ENCODE measurements around the gene NCDN. TPM values are rescaled to one million over a fixed set of nuclear protein-coding genes. Genes with fewer than 3 reads are reported as not detected.
"Not testable (repeated sequence)": the region's sequence is repeated elsewhere in the genome, so short reads cannot be mapped to it uniquely, and the experiment has no call there.

NCDN gene
- total RNA-seq, 1 experiment from 2014 or later = 12.8 TPM

- Histone ChIP-seq H3K4me1 (peaks cover 27% of the 10 kb centered on the region), H3K9me3 (no peaks in the 10 kb centered on the region), H3K27me3 (replicated peaks; ENCODE audit: control insufficient read depth, insufficient read depth, low read length) (no peaks in the 10 kb centered on the region), H3K4me3 (ENCODE audit: low read depth, low read length) (no peak overlapping the region), H3K36me3 (ENCODE audit: control insufficient read depth, insufficient read depth, low read length) (no peaks in the 10 kb centered on the region)
- ChIA-PET CTCF (no interaction called here), POLR2A (no interaction called here)
- Mint-ChIP-seq H3K36me3 (ENCODE audit: insufficient read depth, unreplicated experiment) (peaks cover 6% of the 10 kb centered on the region), H3K27me3 (ENCODE audit: insufficient read depth, unreplicated experiment) (no peaks in the 10 kb centered on the region), H3K4me1 (ENCODE audit: low read depth, unreplicated experiment) (peaks cover 19% of the 10 kb centered on the region), H3K4me3 (ENCODE audit: unreplicated experiment) (peak overlapping the region; percentile 69), H3K27ac (ENCODE audit: unreplicated experiment) (peak overlapping the region; percentile 92), H3K9me3 (ENCODE audit: unreplicated experiment) (no peaks in the 10 kb centered on the region)
- intact Hi-C loops (cut with micrococcal nuclease; ENCODE audit: unreplicated experiment) = no loop called here
- peak; percentile 67 for DNase-seq
- TF ChIP-seq CTCF (IDR thresholded peaks at IDR 0.05; ENCODE audit: insufficient read depth in 1 of 2, low read depth in 1 of 2, low read length in 1 of 2, severe bottlenecking in 1 of 2, unreplicated experiment in 1 of 2) = no peak
- BruUV-seq (replicated peaks) = no TSS peak
Observed at GRCh38 chr1:35574655-35575415, 17.2 kb downstream of the NCDN start.

- no peaks in the 10 kb centered on the region for H3K27me3 Mint-ChIP-seq (ENCODE audit: insufficient read depth, unreplicated experiment)
- Histone ChIP-seq H3K9me3 (no peaks in the 10 kb centered on the region), H3K27me3 (replicated peaks; ENCODE audit: control insufficient read depth, insufficient read depth, low read length) (no peaks in the 10 kb centered on the region), H3K4me1 (peaks cover 27% of the 10 kb centered on the region), H3K36me3 (ENCODE audit: control insufficient read depth, insufficient read depth, low read length) (no peaks in the 10 kb centered on the region), H3K4me3 (ENCODE audit: low read depth, low read length) (no peak overlapping the region)
- peaks cover 14% of the 10 kb centered on the region for H3K4me1 Mint-ChIP-seq (ENCODE audit: low read depth, unreplicated experiment)
- peak; percentile 58 to 67 for DNase-seq
- CTCF ChIA-PET = no interaction called here
- H3K27ac Mint-ChIP-seq (ENCODE audit: unreplicated experiment) = peak overlapping the region; percentile 92
- POLR2A ChIA-PET = no interaction called here
- peak overlapping the region; percentile 69 for H3K4me3 Mint-ChIP-seq (ENCODE audit: unreplicated experiment)
- no peaks in the 10 kb centered on the region for H3K9me3 Mint-ChIP-seq (ENCODE audit: unreplicated experiment)
- peaks cover 6% of the 10 kb centered on the region for H3K36me3 Mint-ChIP-seq (ENCODE audit: insufficient read depth, unreplicated experiment)
- intact Hi-C loops (cut with micrococcal nuclease; ENCODE audit: unreplicated experiment) = no loop called here
- BruUV-seq (replicated peaks) = no TSS peak
- TF ChIP-seq CTCF (IDR thresholded peaks at IDR 0.05; ENCODE audit: insufficient read depth in 1 of 2, low read depth in 1 of 2, low read length in 1 of 2, severe bottlenecking in 1 of 2, unreplicated experiment in 1 of 2) = no peak
Observed at GRCh38 chr1:35575416-35575958, 17.9 kb downstream of the NCDN start.

GRCh38 chr1:35576061-35576765 lies 18.6 kb downstream of the NCDN start:
- Mint-ChIP-seq H3K4me1 (ENCODE audit: low read depth, unreplicated experiment) (peaks cover 11% of the 10 kb centered on the region), H3K9me3 (ENCODE audit: unreplicated experiment) (no peaks in the 10 kb centered on the region), H3K27ac (ENCODE audit: unreplicated experiment) (peak overlapping the region; percentile 92), H3K4me3 (ENCODE audit: unreplicated experiment) (peak overlapping the region; percentile 69), H3K36me3 (ENCODE audit: insufficient read depth, unreplicated experiment) (peaks cover 6% of the 10 kb centered on the region), H3K27me3 (ENCODE audit: insufficient read depth, unreplicated experiment) (no peaks in the 10 kb centered on the region)
- ChIA-PET CTCF (no interaction called here), POLR2A (no interaction called here)
- Histone ChIP-seq H3K36me3 (ENCODE audit: control insufficient read depth, insufficient read depth, low read length) (no peaks in the 10 kb centered on the region), H3K9me3 (no peaks in the 10 kb centered on the region), H3K27me3 (replicated peaks; ENCODE audit: control insufficient read depth, insufficient read depth, low read length) (no peaks in the 10 kb centered on the region), H3K4me3 (ENCODE audit: low read depth, low read length) (no peak overlapping the region), H3K4me1 (peaks cover 27% of the 10 kb centered on the region)
- TF ChIP-seq CTCF (IDR thresholded peaks at IDR 0.05; ENCODE audit: insufficient read depth in 1 of 2, low read depth in 1 of 2, low read length in 1 of 2, severe bottlenecking in 1 of 2, unreplicated experiment in 1 of 2) = no peak
- intact Hi-C loops (cut with micrococcal nuclease; ENCODE audit: unreplicated experiment) = no loop called here
- TSS peak; percentile 59 for BruUV-seq (replicated peaks)
- DNase-seq = peak in 1 of 2 experiments; percentile 25

GRCh38 chr1:35576766-35577070 lies 19.1 kb downstream of the NCDN start:
- H3K9me3 ChIP-seq; H3K4me3 ChIP-seq (ENCODE audit: low read depth, low read length); BruUV-seq (replicated peaks); intact Hi-C loops (cut with micrococcal nuclease; ENCODE audit: unreplicated experiment); H3K9me3 Mint-ChIP-seq (ENCODE audit: unreplicated experiment); CTCF ChIA-PET; POLR2A ChIA-PET; DNase-seq; H3K36me3 ChIP-seq (ENCODE audit: control insufficient read depth, insufficient read depth, low read length); H3K36me3 Mint-ChIP-seq (ENCODE audit: insufficient read depth, unreplicated experiment); H3K27me3 Mint-ChIP-seq (ENCODE audit: insufficient read depth, unreplicated experiment); H3K27me3 ChIP-seq (replicated peaks; ENCODE audit: control insufficient read depth, insufficient read depth, low read length); H3K4me3 Mint-ChIP-seq (ENCODE audit: unreplicated experiment): not testable (repeated sequence)
- H3K27ac Mint-ChIP-seq (ENCODE audit: unreplicated experiment) = peak overlapping the region; percentile 92
- peaks cover 11% of the 10 kb centered on the region for H3K4me1 Mint-ChIP-seq (ENCODE audit: low read depth, unreplicated experiment)
- peaks cover 27% of the 10 kb centered on the region for H3K4me1 ChIP-seq

All from Caco-2 (cell line).